NK-92 (cell line): ENCODE data around the gene SFTPB.
"Not testable (repeated sequence)": the region's sequence is repeated elsewhere in the genome, so short reads cannot be mapped to it uniquely, and the experiment has no call there.

ENCODE experiments used
- DNase-seq: peaks from one replicate; lab custom pipeline; 2025; ENCODE audit not compliant: unreplicated experiment; lab: John Stamatoyannopoulos, UW

Gene SFTPB

DNA sequence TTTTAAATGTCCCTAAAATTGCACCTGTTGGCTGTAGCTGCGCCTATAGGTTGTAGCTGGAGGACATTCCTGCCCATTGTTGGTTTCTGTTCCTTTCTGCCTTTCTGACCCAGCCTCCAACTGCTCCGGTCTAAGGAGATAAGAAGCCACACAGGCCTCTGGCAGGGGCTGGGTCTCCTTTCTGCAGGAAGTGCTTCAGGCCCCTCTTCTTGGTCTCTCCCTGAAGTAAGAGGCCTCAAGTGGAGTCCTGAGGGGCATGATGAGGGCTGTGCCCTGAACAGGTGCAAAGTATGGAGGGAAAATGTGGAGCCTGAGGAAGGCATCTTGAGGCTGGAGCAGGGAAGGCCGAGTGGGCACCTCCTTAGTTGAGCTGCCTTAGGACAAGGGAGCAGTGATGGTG is 10.4 kb upstream of the SFTPB start:
- no peak for DNase-seq

DNA sequence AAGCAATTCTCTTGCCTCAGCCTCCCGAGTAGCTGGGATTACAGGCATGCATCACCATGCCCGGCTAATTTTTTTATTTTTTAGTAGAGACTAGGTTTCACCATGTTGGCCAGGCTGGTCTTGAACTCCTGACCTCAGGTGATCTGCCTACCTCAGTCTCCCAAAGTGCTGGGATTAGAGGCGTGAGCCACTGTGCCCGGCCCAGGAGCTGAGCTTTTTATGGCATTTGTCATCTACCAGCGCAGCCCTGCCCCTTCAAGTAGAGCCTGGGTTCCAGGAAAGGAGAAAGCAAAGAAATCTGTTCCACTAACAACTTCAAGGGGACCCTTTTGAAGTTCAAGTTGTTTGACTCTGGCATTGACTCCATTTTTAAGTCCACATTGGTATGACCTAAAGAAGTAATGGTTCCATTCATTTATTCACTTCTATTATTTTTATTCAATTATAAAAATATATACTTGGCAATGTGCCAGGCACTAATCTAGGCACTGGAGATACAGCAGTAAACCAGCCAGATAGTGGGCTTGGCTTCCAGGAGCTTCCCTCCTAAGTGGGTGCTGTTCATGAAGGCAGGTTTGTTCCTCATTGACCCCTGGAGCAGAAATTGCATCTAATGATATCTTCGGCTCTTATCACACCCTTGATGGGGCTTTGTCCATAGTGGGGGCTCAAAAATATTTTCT is 8.0 kb upstream of the SFTPB start:
- DNase-seq, result no peak

- DNase-seq, result no peak
These were observed 7.4 kb upstream of the SFTPB start for GRCh38 chr2:85675427-85675826.

GRCh38 chr2:85674417-85674816 is 6.4 kb upstream of the SFTPB start:
- no peak for DNase-seq

- no peak for DNase-seq
These were observed 5.8 kb upstream of the SFTPB start for GRCh38 chr2:85673716-85674375.

DNA sequence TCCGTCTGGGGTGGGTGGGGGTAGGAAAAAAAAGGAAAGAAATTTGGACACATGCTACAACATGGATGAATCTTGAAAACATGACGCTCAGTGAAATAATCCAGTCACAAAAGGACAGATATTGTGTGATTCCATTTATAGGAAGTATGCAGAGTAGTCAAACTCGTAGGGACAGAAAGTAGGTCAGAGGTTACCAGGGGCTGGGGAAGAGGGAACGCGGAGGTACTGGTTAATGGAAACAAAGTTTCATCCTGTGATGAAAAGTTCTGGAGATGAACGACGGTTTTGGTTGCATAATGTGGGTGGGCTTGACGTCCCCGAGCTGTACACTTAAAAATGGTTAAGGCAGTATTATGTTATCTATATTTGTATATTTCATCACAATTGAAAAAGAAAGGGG is 4.5 kb upstream of the SFTPB start:
- DNase-seq, result no peak

- not testable (repeated sequence) for DNase-seq
These were observed 2.4 kb upstream of the SFTPB start for GRCh38 chr2:85670416-85670815.

DNA sequence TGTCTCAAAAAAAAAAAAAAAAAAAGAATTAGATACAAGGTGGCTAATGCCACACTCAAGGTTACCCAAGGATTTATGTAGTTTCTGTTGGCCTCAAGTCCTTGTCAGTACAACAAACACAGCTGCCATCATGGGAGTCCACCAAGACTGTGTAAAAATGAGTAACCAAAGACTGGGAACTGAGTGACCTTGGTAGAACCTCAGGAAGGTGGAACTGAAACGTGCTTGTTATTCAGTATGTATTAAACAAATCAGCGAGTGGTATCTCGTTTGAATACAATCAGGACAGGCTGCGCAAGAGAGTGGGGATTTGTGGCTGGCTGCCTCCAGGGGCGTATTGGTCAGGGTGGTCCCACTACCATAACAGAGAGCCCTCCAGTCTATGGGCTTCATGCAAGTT is 1.6 kb upstream of the SFTPB start:
- no peak for DNase-seq

- no peak for DNase-seq
These were observed 801 bp upstream of the SFTPB start for GRCh38 chr2:85668857-85669142.

GRCh38 chr2:85667561-85668008 is 414 bp downstream of the SFTPB start:
- DNase-seq, result no peak

DNA sequence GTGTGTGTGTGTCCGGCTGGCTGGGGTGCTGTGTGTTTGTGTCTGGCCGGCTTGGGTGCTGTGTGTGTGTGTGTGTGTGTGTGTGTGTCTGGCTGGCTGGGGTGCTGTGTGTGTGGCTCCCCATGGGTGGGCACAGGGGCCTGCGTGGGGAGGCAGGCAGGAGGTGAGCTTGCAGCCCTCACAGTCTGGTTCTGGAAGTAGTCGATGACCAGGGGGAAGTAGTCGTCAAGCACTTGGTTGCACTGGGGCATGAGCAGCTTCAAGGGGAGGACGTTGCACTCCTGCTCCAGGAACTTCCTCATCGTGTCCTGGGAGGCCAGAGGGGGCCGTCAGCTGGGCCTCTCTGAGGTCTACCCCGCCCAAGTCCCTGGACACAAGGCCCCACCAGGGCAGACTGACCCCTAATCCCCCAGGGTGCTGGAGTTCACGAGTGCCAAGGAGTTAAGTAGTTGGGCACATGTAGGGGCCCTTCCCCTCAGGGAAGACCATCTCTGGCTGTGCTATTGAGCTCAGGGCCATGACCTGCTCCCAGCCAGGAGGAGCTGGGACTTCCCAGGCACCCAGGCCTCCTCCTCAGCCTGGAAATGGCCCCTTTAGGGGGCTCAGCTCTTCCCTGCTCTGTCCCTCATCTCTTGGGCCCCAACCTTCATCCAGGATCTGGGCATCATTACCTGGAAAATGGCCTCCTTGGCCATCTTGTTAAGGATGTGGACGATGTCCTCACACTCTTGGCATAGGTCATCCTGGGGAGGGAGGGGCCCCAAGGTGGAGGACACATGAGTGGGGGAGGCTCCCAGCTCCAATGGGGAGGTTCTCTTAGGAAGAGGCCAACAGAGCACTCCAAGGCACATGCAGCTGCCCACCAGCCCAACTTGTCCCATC is 1.3 kb downstream of the SFTPB start:
- no peak for DNase-seq

- DNase-seq, result no peak
These were observed 2.0 kb downstream of the SFTPB start for GRCh38 chr2:85666016-85666415.

GRCh38 chr2:85665264-85665937 is 2.6 kb downstream of the SFTPB start:
- DNase-seq, result no peak

DNA sequence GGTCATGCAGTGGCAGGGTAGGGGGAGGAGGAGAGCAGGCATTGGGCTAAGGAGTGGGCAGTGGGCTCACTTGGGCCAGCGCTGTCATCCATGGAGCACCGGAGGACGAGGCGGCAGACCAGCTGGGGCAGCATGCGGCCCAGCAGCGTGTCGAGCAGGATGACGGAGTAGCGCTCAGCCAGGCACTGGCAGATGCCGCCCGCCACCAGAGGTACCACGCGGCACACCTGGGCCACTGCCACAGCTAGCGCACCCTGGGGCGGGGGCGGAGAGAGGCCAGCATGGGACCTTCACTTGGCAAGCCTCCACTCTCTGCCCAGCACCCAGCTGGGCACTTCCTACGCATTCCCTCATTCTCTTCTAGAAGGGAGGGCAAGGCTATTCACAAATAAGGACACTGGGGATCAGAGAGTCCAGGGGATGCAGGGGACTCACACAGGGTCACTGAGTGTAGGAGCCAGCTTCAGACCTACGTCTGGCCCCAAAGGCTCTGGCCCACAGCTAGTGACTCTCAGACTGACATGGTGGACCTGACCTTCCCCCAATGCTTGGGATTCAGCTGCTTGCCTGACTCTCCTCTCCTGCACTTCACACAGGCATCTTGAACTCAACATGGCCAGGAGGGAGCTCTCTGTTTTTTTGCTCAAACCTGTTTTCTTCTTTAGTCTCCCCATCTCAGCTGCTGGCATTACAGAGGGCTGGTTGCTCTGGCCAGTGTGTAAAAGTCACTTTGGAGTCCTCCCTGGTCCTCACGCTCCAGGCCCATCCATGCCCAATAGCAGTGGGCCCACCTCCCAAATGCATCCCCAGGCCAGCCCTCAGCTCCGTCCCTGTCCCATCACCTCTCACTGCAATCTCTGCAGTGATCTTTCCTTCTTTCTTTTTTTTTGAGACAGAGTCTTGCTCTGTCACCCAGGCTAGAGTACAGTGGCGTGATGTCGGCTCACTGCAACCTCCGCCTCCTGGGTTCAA is 4.1 kb downstream of the SFTPB start:
- no peak for DNase-seq

- DNase-seq, result no peak
These were observed 5.0 kb downstream of the SFTPB start for GRCh38 chr2:85662899-85663593.

- DNase-seq, result no peak
These were observed 6.7 kb downstream of the SFTPB start for GRCh38 chr2:85661139-85661858.

DNA sequence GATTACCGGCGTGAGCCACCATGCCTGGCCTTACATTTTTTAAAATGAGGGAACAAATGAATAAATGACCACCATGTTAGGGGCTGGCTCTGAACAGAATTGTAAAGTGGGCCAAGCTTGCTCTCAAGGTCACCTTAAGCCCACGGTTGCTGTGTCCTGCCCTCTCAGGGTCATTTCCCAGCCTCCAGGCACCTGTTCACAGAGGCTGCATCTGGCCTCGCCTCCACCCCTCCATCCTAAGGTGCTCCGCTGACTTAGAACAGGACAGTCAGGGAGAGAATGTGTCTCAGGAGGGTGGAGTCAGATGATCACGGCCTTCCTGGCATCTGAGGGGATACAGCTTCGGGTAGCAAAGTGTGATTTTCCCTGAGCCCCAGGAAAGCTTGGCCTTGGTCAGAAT is 7.3 kb downstream of the SFTPB start:
- no peak for DNase-seq

DNA sequence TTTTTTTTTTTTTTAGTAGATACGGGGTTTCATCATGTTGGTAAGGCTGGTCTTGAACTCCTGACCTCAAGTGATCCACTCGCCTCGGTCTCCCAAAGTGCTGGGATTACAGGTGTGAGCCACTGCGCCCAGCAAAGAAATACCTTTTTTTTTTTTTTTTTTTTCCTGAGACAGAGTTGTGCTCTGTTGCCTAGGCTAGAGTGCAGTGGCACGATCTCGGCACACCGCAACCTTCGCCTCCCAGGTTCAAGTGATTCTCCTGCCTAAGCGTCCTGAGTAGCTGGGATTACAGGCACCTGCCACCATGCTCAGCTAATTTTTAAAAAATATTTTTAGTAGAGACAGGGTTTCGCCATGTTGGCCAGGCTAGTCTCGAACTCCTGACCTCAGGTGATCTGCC is 7.7 kb downstream of the SFTPB start:
- DNase-seq, result not testable (repeated sequence)

DNA sequence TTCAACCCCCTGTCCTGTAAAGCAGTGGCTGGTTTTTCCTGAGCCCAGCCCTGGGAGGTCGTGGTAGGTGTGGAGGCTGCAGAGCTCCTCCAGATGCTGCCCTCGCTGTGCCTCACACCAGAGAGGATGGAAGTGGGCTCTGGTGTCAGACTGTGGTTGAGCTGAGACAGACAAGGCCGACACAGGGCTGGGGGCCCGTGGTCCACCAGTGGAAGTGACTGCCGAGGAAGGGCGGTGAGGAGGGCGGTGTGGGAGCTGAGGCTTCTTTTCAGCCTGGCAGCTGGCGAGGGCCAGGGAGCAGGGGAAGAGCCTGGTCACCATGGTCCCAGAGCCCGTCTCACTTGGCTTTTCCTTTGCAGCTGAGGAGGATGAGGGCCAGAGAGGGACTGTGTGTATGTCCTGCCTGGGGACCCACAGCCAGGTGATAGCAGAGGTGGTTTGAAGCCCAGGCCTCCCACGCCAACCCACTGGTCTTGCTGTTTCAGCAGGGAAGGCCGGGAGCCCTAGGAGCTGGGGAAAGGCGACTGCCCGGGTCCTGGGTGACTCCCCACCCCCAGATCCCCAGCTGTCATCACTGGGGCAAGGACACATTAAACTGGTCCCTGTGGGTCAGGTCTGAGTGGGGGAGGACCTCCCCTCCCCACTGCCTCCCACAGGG is 8.5 kb downstream of the SFTPB start:
- DNase-seq, result no peak
